ENCODE measurements around the gene MAP3K12.

- TF ChIP-seq BHLHE40 (IDR thresholded peaks at IDR 0.05; ENCODE audit: borderline replicate concordance) (no peak), HDGF (IDR thresholded peaks at IDR 0.05; ENCODE audit: borderline replicate concordance) (no peak)
Observed at GRCh38 chr12:53476769-53477209, 22.5 kb downstream of the MAP3K12 start.
